Umbilical cord (tissue), 2 donors: Measurements from ENCODE around the gene ADAMTSL1. TPM values are rescaled to one million over a fixed set of nuclear protein-coding genes. Genes with fewer than 3 reads are reported as not detected.
A peak's percentile ranks its signal among the peaks of the same experiment; 100 is the strongest.

Source experiments
- DNase-seq: peaks from one replicate; pipeline ENCODE4 v3.0.0-alpha.2; 2015; ENCODE audit warnings: low spot score
- total RNA-seq: library from RNA; depleted of rRNA; stranded (reverse); fragments of >200 nt; gene quantifications from one replicate; pipeline ENCODE4 v1.2.3, GENCODE V29; 2014; ENCODE audit warnings: low replicate concordance; ENCODE audit not compliant: insufficient read depth

ADAMTSL1 gene
- total RNA-seq, 1 donor from 2014 or later, result 26.5 TPM

GRCh38 chr9:18896004-18896403 lies 422.1 kb downstream of the ADAMTSL1 start:
- DNase-seq, result no peak

GRCh38 chr9:18896531-18897179 lies 422.7 kb downstream of the ADAMTSL1 start:
- DNase-seq, result no peak

GRCh38 chr9:18903450-18903849 lies 429.5 kb downstream of the ADAMTSL1 start:
- DNase-seq, result no peak

GRCh38 chr9:18905028-18905882 lies 431.3 kb downstream of the ADAMTSL1 start:
- DNase-seq, result no peak

- no peak for DNase-seq
Measured at GRCh38 chr9:18905883-18906629, 432.1 kb downstream of the ADAMTSL1 start.

- DNase-seq, result peak; percentile 50
Measured at GRCh38 chr9:18906656-18907395, 432.9 kb downstream of the ADAMTSL1 start.

GRCh38 chr9:18907927-18908625 lies 434.1 kb downstream of the ADAMTSL1 start:
- DNase-seq, result no peak

- no peak for DNase-seq
Measured at GRCh38 chr9:18909140-18910018, 435.4 kb downstream of the ADAMTSL1 start.

GRCh38 chr9:18910435-18910834 lies 436.5 kb downstream of the ADAMTSL1 start:
- no peak for DNase-seq

GRCh38 chr9:18910916-18911315 lies 437.0 kb downstream of the ADAMTSL1 start:
- peak; percentile 82 for DNase-seq

- DNase-seq, result no peak
Measured at GRCh38 chr9:18911714-18912342, 437.9 kb downstream of the ADAMTSL1 start.

GRCh38 chr9:18920141-18921084 lies 446.5 kb downstream of the ADAMTSL1 start:
- no peak for DNase-seq

- DNase-seq, result peak; percentile 52
Measured at GRCh38 chr9:18921366-18922075, 447.6 kb downstream of the ADAMTSL1 start.

- DNase-seq, result no peak
Measured at GRCh38 chr9:18922161-18922885, 448.4 kb downstream of the ADAMTSL1 start.

- no peak for DNase-seq
Measured at GRCh38 chr9:18923167-18923566, 449.2 kb downstream of the ADAMTSL1 start.

- DNase-seq, result no peak
Measured at GRCh38 chr9:18923671-18924430, 449.9 kb downstream of the ADAMTSL1 start.
